ENCODE measurements around the gene EFNA5.
"Not testable (repeated sequence)": the region's sequence is repeated elsewhere in the genome, so short reads cannot be mapped to it uniquely, and the experiment has no call there.

EFNA5 gene

DNA sequence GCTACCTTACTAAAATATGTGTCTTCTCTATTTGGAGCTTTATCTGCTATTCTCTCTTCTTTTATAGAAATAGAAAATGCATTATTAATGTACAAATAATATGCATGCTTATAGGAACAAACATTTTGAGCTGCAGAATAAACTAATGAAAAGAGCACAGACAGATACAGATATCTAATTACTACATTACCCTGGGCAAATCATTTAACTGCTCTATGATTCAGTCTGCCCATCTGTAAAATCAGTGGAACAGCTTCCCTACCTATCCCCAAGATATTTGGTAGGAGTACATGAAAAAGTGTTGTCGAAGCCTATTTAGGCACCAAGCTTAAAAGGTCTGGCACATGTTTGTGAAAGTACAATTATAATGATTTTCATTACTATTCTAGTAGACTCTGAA, 166.3 kb downstream of the EFNA5 start:
- FAIRE-seq, result no peak

DNA sequence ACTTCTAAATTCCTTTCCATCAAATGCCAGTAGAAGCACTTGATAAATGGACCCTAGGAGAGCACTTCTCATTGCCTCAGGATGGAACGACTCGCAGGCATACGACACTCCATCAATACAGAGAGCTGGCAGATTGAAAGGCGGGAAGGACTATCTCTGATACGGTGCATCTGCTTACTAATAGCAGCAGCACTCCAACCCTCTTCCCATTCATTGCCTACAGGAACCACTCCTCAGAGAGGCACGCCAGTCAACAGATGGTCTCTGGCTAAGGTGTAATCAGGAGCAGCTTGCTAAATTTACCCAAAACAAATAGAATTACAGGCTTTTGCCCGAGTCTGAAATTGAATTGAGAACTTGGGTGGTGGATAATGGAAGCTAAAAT, 168.1 kb downstream of the EFNA5 start:
- FAIRE-seq (no peak), DNase-seq (ENCODE audit: insufficient read length, low spot score) (no peak)
- no peak for TF ChIP-seq PAX5 (IDR thresholded peaks at IDR 0.05; ENCODE audit: insufficient read depth, low read length, severe bottlenecking)
- no peak for TF ChIP-seq POLR2A (IDR thresholded peaks at IDR 0.05; ENCODE audit: low read depth, low read length)
- TF ChIP-seq POU2F2 (IDR thresholded peaks at IDR 0.05; ENCODE audit: low read depth, low read length), result no peak
- no peak for TF ChIP-seq POLR2AphosphoS5 (IDR thresholded peaks at IDR 0.05; ENCODE audit: low read depth, low read length)
- no peak for TF ChIP-seq SPI1 (IDR thresholded peaks at IDR 0.05; ENCODE audit: low read depth, low read length)
- TF ChIP-seq TAF1 (IDR thresholded peaks at IDR 0.05; ENCODE audit: low read depth, low read length), result no peak

More for the DNA sequence above, 166.3 kb downstream of the EFNA5 start:
- TF ChIP-seq POU2F2 (IDR thresholded peaks at IDR 0.05; ENCODE audit: low read depth, low read length), result no peak
- no peak for TF ChIP-seq POLR2AphosphoS5 (IDR thresholded peaks at IDR 0.05; ENCODE audit: low read depth, low read length)
- no peak for TF ChIP-seq POLR2A (IDR thresholded peaks at IDR 0.05; ENCODE audit: low read depth, low read length)
- no peak for TF ChIP-seq TAF1 (IDR thresholded peaks at IDR 0.05; ENCODE audit: low read depth, low read length)
- no peak for TF ChIP-seq PAX5 (IDR thresholded peaks at IDR 0.05; ENCODE audit: insufficient read depth, low read length, severe bottlenecking)
- TF ChIP-seq SPI1 (IDR thresholded peaks at IDR 0.05; ENCODE audit: low read depth, low read length), result no peak
- DNase-seq (ENCODE audit: insufficient read length, low spot score), result no peak

DNA sequence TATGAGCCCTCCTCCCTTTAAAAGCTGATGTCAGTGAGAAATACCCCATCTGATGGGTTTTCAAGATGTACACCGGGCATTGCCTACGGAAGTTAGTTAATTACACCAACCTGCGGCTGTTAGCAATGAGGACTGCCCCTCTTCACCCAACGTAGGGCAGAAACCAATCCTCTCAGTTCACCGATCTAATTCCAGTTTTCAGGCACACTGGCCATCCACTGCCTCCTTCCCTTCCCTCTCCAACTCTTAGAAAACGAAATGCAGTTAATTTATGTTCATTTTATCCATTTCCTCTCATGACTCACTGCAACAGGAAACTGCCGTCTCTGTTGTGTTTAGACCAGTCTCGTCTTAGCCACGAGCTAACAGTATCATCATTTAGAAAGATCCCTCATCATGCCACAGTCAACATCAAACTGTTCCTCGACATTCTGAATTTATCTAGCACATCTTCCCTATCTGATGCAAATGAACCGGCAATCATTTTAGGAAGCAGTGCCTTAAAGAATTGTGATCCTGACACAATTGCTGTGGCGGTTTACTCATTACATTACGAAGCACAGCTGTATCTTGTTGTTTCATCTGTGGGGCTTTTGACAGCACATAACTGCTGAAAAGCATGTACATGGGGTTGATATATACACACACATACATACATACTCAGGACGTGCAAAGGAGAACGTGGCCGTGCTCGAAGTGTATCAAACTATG, 168.6 kb downstream of the EFNA5 start:
- FAIRE-seq (peak; percentile 33), DNase-seq (ENCODE audit: insufficient read length, low spot score) (no peak)
- TF ChIP-seq TAF1 (IDR thresholded peaks at IDR 0.05; ENCODE audit: low read depth, low read length) (no peak), POLR2A (IDR thresholded peaks at IDR 0.05; ENCODE audit: low read depth, low read length) (no peak), SPI1 (IDR thresholded peaks at IDR 0.05; ENCODE audit: low read depth, low read length) (no peak), PAX5 (IDR thresholded peaks at IDR 0.05; ENCODE audit: insufficient read depth, low read length, severe bottlenecking) (no peak), POU2F2 (IDR thresholded peaks at IDR 0.05; ENCODE audit: low read depth, low read length) (no peak), POLR2AphosphoS5 (IDR thresholded peaks at IDR 0.05; ENCODE audit: low read depth, low read length) (no peak)

DNA sequence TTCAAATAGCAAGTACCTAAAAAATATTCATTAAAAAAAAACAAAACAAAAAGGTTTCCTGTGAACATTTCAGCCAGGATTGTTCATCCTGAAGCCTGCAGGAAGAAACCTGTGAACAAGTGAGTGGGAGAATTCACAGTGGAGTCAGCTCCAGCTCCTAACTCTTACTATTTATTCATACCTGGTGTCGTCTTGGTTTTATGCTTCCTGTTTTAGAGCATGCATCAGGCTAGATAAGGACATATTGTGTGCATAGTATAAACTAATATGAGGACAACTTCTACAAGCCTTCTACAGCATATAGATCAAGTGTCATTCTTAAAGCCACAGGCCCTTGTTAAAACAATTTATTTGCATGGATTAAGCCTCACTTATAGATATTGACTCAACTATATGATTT, 169.9 kb downstream of the EFNA5 start:
- TF ChIP-seq POLR2AphosphoS5 (IDR thresholded peaks at IDR 0.05; ENCODE audit: low read depth, low read length), result no peak
- TF ChIP-seq POLR2A (IDR thresholded peaks at IDR 0.05; ENCODE audit: low read depth, low read length), result no peak
- no peak for TF ChIP-seq SPI1 (IDR thresholded peaks at IDR 0.05; ENCODE audit: low read depth, low read length)
- FAIRE-seq, result no peak

DNA sequence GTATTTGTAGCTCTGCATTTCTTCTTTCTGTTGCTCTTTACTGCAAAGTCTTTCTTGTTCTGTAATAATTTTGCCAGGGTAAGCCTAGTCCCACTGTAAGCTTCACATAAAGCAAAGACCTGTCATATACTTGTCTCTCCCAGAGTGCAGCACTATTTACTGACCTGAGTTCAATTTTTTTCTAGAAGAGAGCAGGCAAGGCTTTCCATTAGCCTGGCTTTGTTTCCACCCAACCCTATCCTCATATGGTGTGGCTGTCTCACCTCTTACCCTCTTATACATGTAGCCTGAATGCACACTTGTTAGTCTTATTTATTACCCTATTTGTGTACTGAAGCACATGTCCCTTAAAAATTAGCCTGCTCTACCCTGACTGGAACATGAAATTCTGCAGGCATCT, 170.4 kb downstream of the EFNA5 start:
- no peak for TF ChIP-seq POLR2AphosphoS5 (IDR thresholded peaks at IDR 0.05; ENCODE audit: low read depth, low read length)
- no peak for TF ChIP-seq TAF1 (IDR thresholded peaks at IDR 0.05; ENCODE audit: low read depth, low read length)
- TF ChIP-seq PAX5 (IDR thresholded peaks at IDR 0.05; ENCODE audit: insufficient read depth, low read length, severe bottlenecking), result no peak
- no peak for TF ChIP-seq SPI1 (IDR thresholded peaks at IDR 0.05; ENCODE audit: low read depth, low read length)
- no peak for TF ChIP-seq POLR2A (IDR thresholded peaks at IDR 0.05; ENCODE audit: low read depth, low read length)
- no peak for TF ChIP-seq POU2F2 (IDR thresholded peaks at IDR 0.05; ENCODE audit: low read depth, low read length)
- DNase-seq (ENCODE audit: insufficient read length, low spot score) (no peak), FAIRE-seq (no peak)

More for the DNA sequence above, 169.9 kb downstream of the EFNA5 start:
- DNase-seq (ENCODE audit: insufficient read length, low spot score), result no peak

DNA sequence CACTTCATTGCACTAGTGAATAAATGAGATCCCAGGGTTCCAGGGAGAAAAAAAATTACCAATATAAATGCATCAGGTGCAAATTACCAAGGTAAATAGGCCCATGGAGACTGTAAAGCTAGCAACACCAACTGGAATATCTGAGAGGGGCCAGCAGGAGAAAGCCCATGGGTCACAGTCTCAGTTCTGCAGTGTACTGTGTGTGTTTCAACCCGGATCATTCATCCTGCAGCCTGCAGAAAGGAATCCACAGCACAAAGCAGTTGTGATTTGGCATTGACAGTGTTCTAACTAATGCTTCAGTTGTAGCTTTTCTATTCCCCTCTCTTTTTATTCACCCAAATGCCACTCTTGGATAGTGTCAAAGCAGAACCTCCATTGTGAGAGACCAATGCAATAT, 171.0 kb downstream of the EFNA5 start:
- no peak for FAIRE-seq
- no peak for DNase-seq (ENCODE audit: insufficient read length, low spot score)
- TF ChIP-seq TAF1 (IDR thresholded peaks at IDR 0.05; ENCODE audit: low read depth, low read length), result no peak
- no peak for TF ChIP-seq POLR2AphosphoS5 (IDR thresholded peaks at IDR 0.05; ENCODE audit: low read depth, low read length)
- TF ChIP-seq SPI1 (IDR thresholded peaks at IDR 0.05; ENCODE audit: low read depth, low read length), result no peak
- no peak for TF ChIP-seq POU2F2 (IDR thresholded peaks at IDR 0.05; ENCODE audit: low read depth, low read length)
- no peak for TF ChIP-seq POLR2A (IDR thresholded peaks at IDR 0.05; ENCODE audit: low read depth, low read length)
- no peak for TF ChIP-seq PAX5 (IDR thresholded peaks at IDR 0.05; ENCODE audit: insufficient read depth, low read length, severe bottlenecking)

DNA sequence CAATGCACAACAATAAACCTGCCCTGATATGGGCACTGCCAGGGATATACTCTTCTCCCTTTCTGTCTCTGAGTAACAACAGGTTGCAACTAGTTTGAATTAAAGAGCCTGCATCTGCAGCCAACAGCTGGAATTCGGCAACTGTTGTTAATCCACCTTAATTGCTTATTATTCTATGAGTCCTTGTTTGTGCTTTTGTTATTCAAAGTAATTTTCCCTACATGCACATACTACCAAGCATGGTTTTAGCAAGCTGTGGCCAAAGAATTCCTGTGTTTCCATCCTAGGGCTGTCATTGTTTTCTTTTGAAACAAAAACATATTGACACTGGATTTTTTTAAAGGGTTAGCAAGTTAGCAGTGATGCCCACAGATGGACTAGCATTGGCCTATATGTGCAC, 171.5 kb downstream of the EFNA5 start:
- DNase-seq (ENCODE audit: insufficient read length, low spot score) (no peak), FAIRE-seq (no peak)
- TF ChIP-seq POLR2AphosphoS5 (IDR thresholded peaks at IDR 0.05; ENCODE audit: low read depth, low read length) (no peak), TAF1 (IDR thresholded peaks at IDR 0.05; ENCODE audit: low read depth, low read length) (no peak), POLR2A (IDR thresholded peaks at IDR 0.05; ENCODE audit: low read depth, low read length) (no peak), POU2F2 (IDR thresholded peaks at IDR 0.05; ENCODE audit: low read depth, low read length) (no peak), PAX5 (IDR thresholded peaks at IDR 0.05; ENCODE audit: insufficient read depth, low read length, severe bottlenecking) (no peak), SPI1 (IDR thresholded peaks at IDR 0.05; ENCODE audit: low read depth, low read length) (no peak)

DNA sequence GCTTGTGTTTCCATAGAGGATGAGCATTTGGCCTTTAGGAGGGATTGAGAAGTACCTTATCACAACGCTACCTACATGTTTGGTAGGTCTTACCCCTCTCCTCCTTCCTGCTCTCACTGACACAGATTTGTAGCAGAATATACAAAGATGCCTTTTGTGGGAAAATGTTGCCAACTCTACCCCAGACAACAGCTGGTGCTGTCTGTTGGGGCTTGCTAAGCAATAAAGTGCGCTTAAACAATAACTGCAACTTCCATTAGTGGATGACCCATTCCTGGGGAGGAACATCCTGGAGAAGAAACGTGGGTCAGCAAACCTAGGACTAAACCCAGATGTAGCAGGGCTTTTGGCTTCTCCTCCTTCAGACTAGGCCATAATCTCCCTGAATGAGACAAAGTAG, 174.3 kb downstream of the EFNA5 start:
- DNase-seq (ENCODE audit: insufficient read length, low spot score) (no peak), FAIRE-seq (no peak)
- TF ChIP-seq PAX5 (IDR thresholded peaks at IDR 0.05; ENCODE audit: insufficient read depth, low read length, severe bottlenecking) (no peak), TAF1 (IDR thresholded peaks at IDR 0.05; ENCODE audit: low read depth, low read length) (no peak)

DNA sequence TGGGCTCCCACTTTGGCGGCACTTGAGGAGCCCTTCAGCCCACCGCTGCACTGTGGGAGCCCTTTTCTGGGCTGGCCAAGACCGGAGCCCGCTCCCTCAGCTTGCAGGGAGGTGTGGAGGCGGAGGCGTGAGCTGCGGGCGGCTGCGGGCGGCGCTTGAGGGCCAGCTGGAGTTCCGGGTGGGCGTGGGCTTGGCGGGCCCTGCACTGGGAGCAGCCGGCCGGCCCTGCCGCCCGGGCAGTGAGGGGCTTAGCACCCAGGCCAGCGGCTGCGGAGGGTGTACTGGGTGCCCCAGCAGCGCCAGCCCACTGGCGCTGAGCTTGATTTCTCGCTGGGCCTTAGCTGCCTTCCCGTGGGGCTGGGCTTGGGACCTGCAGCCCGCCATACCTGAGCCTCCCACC, 176.6 kb downstream of the EFNA5 start:
- not testable (repeated sequence) for DNase-seq (ENCODE audit: insufficient read length, low spot score); FAIRE-seq

DNA sequence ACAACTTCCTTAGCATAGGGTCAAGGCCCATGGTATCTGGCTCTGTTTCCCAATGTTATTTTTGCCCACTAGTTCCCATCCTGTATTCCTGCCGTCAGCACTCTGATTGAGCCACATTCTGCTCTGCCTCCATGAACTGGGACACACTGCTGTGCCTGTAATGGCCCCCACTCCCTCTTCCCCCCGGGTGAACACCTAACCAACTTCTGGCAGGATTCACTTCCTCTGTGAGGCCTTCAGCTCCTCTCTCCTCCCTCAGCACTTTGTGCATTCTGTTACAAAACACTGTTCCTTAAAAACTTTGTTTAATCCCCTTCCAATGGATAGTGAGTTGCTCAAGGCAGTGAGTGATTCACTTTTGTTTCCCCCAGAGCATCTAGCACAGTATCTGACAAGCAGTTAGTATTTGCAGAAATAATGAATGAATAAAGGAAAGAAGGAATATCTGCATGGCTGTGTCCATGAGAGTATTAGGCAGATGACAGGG, 183.6 kb downstream of the EFNA5 start:
- DNase-seq (ENCODE audit: insufficient read length, low spot score) (no peak), FAIRE-seq (no peak)
- TF ChIP-seq POLR2AphosphoS5 (IDR thresholded peaks at IDR 0.05; ENCODE audit: low read depth, low read length) (no peak), SPI1 (IDR thresholded peaks at IDR 0.05; ENCODE audit: low read depth, low read length) (no peak), POLR2A (IDR thresholded peaks at IDR 0.05; ENCODE audit: low read depth, low read length) (no peak), TAF1 (IDR thresholded peaks at IDR 0.05; ENCODE audit: low read depth, low read length) (no peak), POU2F2 (IDR thresholded peaks at IDR 0.05; ENCODE audit: low read depth, low read length) (no peak), PAX5 (IDR thresholded peaks at IDR 0.05; ENCODE audit: insufficient read depth, low read length, severe bottlenecking) (no peak)
